Effector CD4-positive, alpha-beta T cell (primary cell): Measurements from ENCODE around the gene LSM7.
"Not testable (repeated sequence)": the region's sequence is repeated elsewhere in the genome, so short reads cannot be mapped to it uniquely, and the experiment has no call there.

Source experiments
- DNase-seq: peaks from one replicate; pipeline ENCODE4 v3.0.0-alpha.2; 2020

Gene LSM7

GRCh38 chr19:2296141-2296540, 32.2 kb downstream of the LSM7 start:
- DNase-seq, result no peak

- DNase-seq, result no peak
These were observed 33.6 kb downstream of the LSM7 start for GRCh38 chr19:2294687-2295335.

GRCh38 chr19:2291185-2291751, 37.1 kb downstream of the LSM7 start:
- no peak for DNase-seq

- no peak for DNase-seq
These were observed 37.8 kb downstream of the LSM7 start for GRCh38 chr19:2290441-2291184.

GRCh38 chr19:2289714-2290435, 38.5 kb downstream of the LSM7 start:
- DNase-seq, result peak; percentile 37

DNA sequence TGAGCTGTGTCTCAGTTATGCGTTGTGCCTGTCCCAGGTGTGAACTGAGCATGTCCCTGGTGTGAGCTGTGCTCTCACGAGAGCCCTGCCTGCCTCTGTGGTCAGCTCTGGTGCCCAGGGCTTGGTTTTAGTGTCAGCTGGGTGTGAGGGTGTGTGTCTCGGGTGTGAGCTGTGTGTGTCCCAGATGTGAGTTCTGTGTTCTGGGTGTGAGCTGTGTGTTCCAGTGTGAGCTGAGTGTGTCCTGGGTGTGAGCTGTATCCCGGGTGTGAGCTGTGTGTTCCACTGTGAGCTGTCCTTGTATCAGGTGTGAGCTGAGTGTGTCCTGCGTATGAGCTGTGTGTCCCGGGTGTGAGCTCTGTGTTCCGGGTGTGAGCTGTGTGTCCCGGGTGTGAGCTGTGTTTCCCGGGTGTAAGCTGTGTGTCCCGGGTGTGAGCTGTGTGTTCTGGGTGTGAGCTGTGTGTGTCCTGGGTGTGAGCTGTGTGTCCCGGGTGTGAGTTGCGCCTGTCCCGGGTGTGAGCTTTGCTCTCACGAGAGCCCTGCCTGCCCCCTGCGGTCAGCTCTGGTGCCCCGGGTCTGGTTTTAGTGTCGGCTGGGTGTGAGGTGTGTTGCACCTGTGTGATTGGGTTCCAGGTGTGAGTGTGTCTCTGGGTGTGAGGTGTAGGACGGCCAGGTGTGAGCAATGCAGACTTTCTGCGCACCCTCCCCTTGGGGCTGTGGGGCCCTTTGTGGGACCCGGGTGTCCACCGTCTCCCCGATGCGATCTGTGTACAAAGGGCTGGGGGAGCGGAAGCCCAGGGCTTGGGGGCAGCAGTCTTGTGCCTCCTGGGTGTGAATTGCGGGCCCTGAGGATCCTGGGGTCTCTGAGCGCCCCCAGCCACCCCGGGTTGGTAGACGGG, 39.3 kb downstream of the LSM7 start:
- no peak for DNase-seq

- DNase-seq, result no peak
These were observed 40.0 kb downstream of the LSM7 start for GRCh38 chr19:2288338-2288817.

DNA sequence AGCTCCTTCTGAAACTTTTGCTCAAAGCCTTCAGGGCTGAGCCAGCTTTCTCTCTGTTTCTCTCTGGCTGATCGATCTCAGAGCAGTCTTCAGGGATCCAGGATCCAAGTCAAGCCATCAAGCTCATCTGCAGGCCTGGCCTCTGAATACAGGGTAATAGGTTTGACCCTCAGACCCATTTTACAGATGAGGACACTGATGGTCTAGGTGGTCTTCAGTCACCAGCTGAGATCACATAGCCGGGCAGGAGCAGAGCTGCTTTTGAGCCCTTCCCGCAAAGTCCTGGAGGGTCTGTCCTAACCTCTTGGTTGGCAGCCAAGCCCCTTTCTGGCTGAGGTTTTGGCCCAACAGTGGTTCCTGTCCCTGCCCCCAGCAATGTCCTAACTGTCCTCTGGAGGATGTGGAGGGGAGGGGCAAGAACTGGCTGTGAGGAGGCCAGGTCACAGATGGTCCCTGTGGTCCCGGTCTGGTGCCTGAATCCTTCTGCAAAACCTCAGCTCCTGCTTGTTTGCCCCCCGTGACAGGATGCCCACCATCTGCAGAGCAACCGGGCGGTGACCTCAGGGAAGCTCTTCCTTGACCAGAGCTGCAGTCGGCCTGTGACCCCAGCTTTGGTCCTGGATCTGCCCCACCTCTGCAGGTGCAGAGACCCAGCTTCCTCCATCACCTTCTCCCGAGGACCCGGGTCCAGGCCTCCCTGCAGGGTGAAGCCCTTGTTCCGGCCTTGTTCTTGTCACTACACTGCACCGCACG, 40.6 kb downstream of the LSM7 start:
- DNase-seq, result no peak

DNA sequence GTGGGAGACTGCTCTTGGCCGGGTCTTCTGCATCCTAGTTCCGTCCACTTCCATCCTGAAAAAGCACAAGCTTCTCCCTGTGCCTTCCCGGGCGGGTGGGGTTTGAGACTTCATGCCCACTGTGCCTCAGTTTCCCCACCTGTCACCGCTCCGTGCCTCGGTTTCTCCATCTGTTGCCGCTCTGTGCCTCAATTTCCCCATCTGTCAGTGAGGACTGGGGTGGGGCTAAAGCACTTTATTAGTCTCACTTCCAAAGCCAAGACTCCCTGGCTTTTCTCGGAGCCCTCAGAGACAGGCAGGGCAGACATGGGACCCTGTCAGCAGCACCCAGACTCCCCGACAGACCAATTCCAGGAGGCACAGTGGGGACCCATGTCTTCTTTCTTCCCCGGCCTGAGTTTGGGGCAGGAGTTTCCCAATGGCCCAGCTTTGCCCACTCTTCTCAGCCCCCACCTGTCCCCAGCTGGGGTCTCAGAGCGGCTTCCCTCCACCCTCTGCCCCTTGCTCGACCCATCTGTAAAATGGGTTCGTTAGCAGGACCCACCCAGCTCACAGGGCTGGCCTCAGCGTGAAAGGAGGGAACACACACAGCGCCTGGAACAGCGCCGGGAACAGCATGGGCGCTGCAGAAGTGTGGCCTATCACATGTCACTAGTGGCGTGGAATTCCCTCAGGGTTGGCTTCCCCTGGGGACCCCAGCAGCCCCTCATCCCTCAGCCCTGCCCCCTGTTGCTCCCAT, 41.8 kb downstream of the LSM7 start:
- no peak for DNase-seq

- no peak for DNase-seq
These were observed 44.4 kb downstream of the LSM7 start for GRCh38 chr19:2283835-2284507.

- no peak for DNase-seq
These were observed 45.5 kb downstream of the LSM7 start for GRCh38 chr19:2282862-2283237.

DNA sequence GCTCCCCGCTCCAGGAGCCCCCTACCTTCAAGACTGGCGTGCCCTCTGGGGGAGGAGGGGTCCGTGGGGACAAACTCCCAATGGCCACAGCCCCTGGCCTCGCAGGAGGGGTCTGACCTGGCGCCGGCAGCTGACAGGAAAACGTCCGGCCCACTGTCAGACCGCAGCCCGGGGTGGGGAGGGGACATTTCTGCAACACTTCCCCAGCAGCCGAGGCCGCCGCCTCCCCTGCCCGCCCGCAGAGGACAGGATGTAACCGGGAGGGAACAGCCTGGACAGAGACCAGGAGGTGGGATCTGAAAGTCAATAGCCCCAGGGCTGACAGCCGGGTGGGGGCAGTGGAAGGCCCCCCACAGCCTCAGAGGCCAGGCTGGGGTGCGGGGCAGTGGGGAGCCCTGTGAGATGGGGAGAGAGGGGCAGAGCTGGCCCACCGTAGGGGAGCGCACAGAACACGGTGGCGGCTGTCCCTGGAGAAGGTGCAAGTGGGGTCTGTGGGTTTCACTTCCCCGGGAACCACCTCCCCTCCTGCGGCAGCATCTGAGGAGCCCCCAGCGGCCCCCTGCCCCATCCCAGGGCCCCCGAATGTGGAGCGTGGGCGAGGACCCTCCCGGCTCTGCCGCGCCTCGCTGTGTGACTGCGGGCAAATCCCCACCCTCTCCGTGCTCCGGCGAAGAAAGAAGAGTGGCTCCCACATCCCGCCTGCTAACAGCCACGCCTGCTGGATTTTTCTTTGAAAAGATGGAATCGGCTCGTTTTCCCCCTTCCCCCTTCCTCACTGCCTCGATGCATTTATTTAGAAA, 46.1 kb downstream of the LSM7 start, which contains the start of gene PEAK3:
Gene PEAK3 (minus strand): TSS at position 114 of the 800 bp plus-strand sequence. CDS start 1,244 bp downstream, outside the sequence.
- DNase-seq, result no peak

- DNase-seq, result not testable (repeated sequence)
These were observed 46.9 kb downstream of the LSM7 start for GRCh38 chr19:2281265-2282061.

- DNase-seq, result no peak
These were observed 47.6 kb downstream of the LSM7 start for GRCh38 chr19:2280633-2281264.

- DNase-seq, result no peak
These were observed 49.8 kb downstream of the LSM7 start for GRCh38 chr19:2278459-2279158.

DNA sequence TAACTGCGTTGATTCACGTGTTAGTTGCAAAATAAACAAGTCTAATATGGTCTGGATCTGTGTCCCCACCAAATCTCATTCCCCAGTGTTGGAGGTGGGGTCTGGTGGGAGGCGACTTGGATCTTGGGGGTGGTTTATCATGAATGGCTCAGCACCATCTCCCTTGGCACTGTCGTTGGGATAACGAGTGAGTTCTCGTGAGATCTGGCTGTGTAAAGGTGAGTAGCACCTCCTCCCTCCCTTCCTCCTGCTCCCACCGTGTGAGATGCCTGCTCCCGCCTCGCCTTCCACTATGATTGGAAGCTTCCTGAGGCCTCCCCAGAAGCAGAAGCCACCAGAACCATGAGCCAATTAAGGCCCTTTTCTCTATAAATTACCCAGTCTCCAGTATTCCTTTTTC, 51.2 kb downstream of the LSM7 start:
- no peak for DNase-seq

- DNase-seq, result no peak
These were observed 51.9 kb downstream of the LSM7 start for GRCh38 chr19:2276429-2276986.
